Kidney epithelial cell (primary cell): Measurements from ENCODE around the gene CACNG1. TPM values are rescaled to one million over a fixed set of nuclear protein-coding genes. Genes with fewer than 3 reads are reported as not detected.

ENCODE experiments used
- DNase-seq: peaks from one replicate; pipeline ENCODE4 v3.0.0-alpha.2; 2010; ENCODE audit warnings: low read depth
- H3K27me3 ChIP-seq: 2 replicates; pipeline ENCODE4 v1.6.0; 2011; ENCODE audit warnings: low read length; ENCODE audit not compliant: control insufficient read depth, insufficient read depth
- H3K36me3 ChIP-seq: 2 replicates; pipeline ENCODE4 v1.5.1; 2011; ENCODE audit warnings: low read length; ENCODE audit not compliant: control insufficient read depth, insufficient read depth
- H3K4me3 ChIP-seq: 2 replicates; pipeline ENCODE4 v1.5.1; 2011; ENCODE audit warnings: low read depth, mild to moderate bottlenecking, control low read depth, low read length
- CTCF ChIP-seq: IDR thresholded peaks from 2 replicates; pipeline ENCODE4 v1.5.1; 2011; ENCODE audit warnings: mild to moderate bottlenecking, moderate library complexity, low read length, control low read depth, inconsistent platforms; ENCODE audit not compliant: insufficient read depth, poor library complexity, severe bottlenecking
- total RNA-seq: library from RNA; depleted of rRNA; stranded (reverse); fragments of >200 nt; gene quantifications from 2 replicates; pipeline ENCODE4 v1.2.3, GENCODE V29; 2015

The CACNG1 gene
- total RNA-seq, 1 donor from 2014 or later, result not detected

DNA sequence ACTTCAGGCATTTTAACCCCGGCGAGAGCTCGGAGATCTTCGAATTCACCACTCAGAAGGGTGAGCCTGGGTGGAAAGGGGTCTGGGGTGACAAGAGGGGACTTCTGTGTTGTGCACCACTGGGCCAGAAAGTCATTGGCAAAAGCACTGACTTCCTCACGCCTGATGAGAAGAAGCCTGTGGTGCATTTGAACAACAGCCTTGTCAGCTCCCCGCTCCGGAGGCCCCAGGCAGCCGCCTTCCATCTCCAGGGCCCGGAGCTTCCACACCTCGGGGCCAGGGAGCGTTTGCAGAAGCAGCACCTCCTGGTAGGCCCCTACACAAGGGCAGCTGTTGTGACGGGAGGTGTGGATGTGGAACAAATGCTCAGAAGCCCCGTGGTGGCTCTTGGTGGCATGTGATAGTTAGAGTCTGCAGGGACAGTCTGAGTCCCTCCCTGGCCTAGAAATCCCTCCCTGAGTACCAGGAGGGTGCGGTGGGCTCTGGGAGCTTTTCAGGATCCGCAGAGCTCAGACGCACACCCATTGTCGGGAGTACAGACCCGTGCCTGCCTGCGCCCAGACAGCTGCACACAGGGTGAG, 9.7 kb downstream of the CACNG1 start:
- no peak overlapping the region for H3K4me3 ChIP-seq
- no peak for DNase-seq
- H3K36me3 ChIP-seq, result no peaks in the 10 kb centered on the region
- no peak for TF ChIP-seq CTCF
- H3K27me3 ChIP-seq, result no peaks in the 10 kb centered on the region

DNA sequence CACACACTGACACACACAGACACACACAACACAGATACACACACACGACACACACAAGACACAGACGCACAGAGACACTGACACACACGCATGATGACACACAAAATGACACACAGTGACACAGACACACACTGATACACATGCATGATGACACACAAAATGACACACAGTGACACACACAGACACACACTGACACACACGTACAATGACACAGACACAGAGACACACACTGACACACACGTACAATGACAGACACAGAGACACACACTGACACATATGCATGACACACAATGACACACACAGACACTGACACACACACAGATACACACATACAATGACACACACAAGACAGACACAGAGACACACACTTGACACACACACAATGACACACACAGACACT, 10.3 kb downstream of the CACNG1 start:
- Histone ChIP-seq H3K36me3 (no peaks in the 10 kb centered on the region), H3K27me3 (no peaks in the 10 kb centered on the region), H3K4me3 (no peak overlapping the region)
- TF ChIP-seq CTCF, result no peak
- no peak for DNase-seq

DNA sequence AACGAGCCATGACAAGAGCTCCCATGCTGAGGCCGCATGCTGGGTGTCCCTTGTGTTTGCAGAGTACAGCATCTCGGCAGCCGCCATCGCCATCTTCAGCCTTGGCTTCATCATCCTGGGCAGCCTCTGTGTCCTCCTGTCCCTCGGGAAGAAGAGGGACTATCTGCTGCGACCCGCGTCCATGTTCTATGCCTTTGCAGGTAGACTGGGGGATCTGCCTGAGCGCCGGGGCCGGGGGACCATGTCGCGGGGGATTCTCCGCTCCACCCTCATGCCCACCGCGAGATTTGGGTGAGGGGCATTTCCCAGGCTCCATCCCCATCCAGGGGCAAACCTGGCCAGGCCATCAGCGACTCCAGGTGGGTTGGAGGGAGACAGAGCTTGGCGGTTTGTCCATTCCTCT, 10.7 kb downstream of the CACNG1 start:
- Histone ChIP-seq H3K4me3 (no peak overlapping the region), H3K27me3 (no peaks in the 10 kb centered on the region), H3K36me3 (no peaks in the 10 kb centered on the region)
- DNase-seq, result no peak
- no peak for TF ChIP-seq CTCF

- no peak for DNase-seq
- Histone ChIP-seq H3K27me3 (no peaks in the 10 kb centered on the region), H3K4me3 (no peak overlapping the region), H3K36me3 (no peaks in the 10 kb centered on the region)
- no peak for TF ChIP-seq CTCF
Measured at GRCh38 chr17:67055811-67056745, 11.7 kb downstream of the CACNG1 start.

GRCh38 chr17:67056746-67057490, 12.6 kb downstream of the CACNG1 start:
- no peak for TF ChIP-seq CTCF
- DNase-seq, result no peak

More at GRCh38 chr17:67056746-67057490, 12.6 kb downstream of the CACNG1 start:
- H3K27me3 ChIP-seq, result no peaks in the 10 kb centered on the region
- H3K4me3 ChIP-seq, result no peak overlapping the region
- no peaks in the 10 kb centered on the region for H3K36me3 ChIP-seq
